ENCODE data around the gene ZBTB25.

ZBTB25 gene

GRCh38 chr14:64400829-64401459 is 102.7 kb downstream of the ZBTB25 start:
- no peaks in the 10 kb centered on the region for H3K27me3 Mint-ChIP-seq (ENCODE audit: low read depth)
- peaks cover 19% of the 10 kb centered on the region for H3K4me1 Mint-ChIP-seq (ENCODE audit: low read depth)
- H3K27ac Mint-ChIP-seq: peak overlapping the region; percentile 65
- no peak overlapping the region for H3K4me3 Mint-ChIP-seq
- no peak for DNase-seq (ENCODE audit: low spot score)
- H3K9me3 Mint-ChIP-seq: no peaks in the 10 kb centered on the region
- peaks cover 43% of the 10 kb centered on the region for H3K36me3 Mint-ChIP-seq (ENCODE audit: low read depth)
